ENCODE data around the gene TCERG1L.

Gene TCERG1L

DNA sequence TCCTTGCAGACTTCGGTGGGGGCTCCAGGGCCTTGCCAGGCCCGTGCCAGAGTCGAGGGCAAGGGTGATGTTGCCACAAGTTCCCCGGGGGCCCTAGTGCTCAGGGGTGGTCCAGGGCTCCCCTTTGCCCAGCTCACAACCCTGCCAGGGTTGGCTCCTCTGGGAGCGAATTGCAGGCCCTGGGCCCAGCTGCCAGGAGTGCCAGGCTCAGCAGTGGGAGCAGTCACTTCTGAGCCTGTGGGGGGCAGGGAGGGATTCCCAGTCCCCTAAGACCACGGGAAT is 43.8 kb downstream of the TCERG1L start:
- no peak for DNase-seq

DNA sequence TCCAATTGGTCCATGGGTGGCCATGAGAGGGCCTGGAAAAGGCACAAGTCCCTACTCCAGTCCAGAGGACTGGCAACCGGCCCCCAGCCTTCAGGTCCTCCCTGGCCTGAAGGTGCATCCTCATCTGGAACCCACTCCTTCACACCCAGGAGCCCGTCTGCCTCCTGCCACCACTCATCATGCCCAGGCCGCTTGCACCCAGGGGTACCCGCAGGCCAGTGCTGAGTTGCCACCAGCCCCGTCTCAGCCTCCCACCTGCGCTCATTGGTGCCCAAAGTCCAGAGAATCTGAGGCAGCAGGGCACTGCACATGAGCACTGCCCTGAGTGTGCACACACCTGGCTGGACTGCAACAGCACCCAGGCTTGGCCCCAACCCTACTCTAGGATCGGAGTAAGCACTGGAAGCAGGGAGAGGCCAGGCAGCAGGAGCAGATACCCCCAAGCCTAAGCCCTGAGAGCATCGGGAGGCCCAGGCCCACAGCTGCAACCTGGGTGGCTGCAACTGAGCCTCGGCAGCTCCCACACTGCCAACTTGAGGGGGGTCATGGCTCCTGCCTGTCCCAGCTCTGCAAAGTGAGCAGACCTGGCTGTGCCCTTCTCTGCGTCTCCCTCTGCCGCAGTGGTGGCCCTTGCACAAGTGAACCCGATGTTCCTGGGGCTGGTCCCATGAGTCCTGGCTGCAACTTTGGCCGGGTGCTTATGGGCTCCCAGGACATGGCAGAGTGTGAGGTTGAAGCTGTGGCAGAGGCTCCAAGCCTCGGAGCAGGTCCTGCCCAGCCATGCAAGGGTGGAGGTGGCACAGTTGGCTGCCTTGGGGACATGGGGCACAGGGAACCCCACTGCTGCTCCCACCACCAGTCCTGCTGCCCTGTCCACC is 44.3 kb downstream of the TCERG1L start:
- DNase-seq = no peak

DNA sequence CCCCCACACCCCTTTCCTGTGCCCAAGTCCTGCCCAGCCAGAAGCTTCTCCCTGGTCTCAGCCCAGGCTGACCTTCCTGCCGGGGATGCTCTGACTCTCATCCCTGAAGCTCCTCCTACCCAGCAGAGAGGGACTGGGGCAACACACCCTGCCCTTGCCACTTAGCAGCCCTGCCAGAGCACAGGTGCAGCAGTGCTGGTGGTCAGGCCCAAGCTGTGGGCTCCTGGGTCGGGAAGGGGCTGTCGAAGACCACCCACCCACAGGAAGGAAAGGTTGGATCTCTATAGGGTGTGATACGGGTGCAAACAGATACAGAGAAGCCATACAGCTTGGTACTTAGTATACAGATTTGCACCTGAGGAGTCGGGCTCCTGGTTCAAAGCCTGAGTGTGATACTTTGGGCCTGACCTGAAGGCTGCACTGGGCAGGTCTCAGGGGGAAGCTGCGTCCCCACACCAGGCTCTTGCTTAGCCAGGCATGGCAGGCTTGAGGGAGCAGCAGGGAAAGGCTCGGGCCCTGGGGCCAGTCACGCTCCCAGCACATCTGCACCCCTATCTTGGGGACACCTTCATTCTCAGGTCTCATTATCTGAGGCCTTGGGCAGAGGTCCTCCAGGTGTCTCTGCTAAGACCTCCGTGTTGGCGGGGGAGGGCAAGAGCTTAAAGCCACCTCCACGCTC is 47.3 kb downstream of the TCERG1L start:
- DNase-seq = no peak

DNA sequence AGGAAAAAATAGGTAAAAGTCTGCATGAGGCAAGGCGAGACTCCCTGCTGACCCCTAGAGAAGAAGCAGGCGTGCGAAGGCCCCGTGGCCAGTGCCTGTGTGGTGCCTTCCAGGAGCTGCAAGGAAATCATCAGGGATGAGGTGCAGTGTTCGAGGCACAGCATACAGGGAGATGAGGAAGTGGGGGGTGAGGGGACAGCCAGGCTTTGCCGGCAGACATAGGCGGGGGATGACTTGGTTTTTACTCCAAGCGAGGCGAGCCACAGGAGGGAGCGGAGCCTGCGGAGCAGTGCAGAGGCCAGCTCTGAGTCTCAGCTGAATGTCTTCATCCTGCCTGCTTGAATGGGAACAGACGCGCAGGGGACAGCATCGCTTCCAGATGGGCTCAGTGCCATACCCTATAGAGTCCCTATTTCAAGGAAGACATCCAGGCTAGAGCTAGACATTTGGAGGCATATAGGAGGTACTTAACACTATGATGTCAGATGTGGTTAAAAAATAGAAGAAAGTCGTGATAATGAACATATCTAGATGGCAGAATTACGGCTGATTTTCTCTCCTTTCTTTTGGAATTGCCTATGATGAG is 49.5 kb downstream of the TCERG1L start:
- no peak for DNase-seq

DNA sequence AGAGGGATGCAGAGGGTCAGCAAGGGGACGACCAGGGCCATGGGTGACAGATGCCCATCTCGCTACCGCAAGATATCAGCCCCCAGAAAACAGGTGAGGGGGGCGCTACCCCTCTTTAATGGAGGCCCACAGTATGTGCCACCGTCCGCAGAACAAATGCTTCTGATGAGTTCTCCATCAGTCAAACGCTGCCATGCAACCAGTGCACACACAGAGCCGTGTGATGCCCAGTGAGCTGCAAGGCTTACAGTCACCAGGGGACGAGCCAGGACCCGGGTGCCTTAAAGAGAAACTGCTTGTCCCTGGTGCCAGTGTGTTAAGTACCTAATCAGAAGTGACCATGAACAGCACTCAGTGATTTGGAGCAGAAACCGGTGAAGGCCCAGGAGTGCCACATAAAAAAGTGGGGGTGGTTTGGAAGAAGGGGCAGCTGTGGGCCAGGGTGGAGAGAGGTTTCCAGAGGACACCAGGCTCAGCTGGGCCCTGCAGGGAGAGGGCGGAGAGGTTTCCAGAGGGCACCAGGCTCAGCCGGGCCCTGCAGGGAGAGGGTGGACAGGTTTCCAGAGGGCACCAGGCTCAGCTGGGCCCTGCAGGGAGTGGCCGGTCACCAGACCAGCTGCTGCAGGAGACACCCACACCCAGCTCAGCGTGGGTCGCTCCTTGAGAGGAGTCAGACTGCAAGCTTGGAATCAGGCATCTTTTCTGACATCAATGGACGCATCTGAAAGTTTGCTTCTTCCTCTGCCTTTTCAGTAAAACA is 50.9 kb downstream of the TCERG1L start:
- DNase-seq = no peak

DNA sequence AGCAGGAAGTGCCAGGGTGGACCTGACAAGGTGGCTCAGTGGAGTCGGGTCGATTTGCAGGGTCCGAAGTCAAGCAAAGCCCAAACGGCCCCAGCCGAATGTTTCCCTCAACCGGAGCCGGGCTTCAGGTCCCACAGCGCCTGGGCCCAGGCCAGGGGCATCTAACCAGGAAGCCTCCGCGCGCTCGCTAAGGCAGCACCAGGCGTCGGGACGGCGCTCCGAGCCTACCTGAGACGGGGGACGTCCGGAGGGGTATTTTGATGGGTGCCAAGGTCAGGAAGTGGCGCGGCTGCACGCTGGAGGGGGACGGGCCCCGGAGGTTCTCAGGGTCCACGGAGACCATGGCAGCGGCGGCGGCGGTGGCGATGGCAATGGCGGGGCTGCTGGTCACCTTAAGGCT is 51.5 kb downstream of the TCERG1L start:
- no peak for DNase-seq

DNA sequence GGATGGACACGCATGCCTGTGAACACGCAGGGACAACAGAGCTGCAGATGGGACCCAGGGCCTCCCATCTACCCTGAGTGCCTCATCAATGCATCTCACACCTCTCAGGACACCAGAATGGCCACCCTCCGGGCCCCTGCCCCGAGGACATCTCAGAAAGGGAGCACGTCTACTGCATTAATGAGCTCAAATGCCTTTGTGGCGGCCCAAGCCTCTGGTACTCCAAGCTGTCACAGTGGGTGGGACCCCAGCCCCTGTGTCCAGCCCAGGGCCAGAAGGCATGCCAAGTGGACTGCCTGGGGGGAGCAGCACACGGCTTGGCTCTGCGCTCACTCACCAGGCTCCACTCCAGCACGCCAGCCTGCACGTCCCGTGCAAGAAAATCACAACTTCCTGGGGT is 52.0 kb downstream of the TCERG1L start:
- no peak for DNase-seq

DNA sequence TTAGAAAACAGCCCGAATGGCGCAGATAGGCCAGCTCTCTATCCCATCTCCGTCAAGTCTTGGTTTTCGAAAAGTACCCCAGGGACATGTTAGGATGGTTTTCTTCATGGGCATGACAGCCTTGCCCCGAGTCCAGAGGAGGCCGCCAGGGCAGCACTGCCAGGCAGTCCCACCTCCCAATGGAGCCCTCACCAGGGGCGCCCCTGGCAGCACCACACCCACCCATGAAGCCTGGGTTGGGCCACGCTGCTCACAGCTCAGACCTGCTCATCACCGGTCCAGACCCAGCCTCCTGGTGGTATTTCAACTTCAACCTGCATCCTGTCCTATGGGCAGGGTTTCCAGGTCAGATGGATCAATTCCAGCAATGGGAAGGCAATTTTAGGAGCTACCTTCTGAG is 53.3 kb downstream of the TCERG1L start:
- no peak for DNase-seq

DNA sequence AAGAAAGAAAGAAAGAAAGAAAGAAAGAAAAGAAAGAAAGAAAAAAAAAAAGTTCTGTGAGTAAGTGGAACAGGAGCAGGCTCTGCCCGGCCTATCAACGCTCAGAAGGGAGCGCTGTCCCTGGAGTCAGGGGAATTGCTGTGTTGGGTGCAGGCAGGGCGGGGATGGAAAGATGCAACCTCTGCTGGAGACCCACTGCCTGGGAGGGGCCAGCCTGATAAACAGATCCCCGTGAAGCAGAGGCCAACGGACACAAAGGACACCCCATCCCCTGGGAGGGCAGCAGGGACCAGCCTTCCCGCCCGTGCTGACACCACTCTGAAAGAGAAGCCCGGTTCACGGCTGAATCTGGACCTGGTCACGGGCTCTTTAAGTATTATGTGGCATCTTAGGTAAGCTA is 54.5 kb downstream of the TCERG1L start:
- DNase-seq = no peak

DNA sequence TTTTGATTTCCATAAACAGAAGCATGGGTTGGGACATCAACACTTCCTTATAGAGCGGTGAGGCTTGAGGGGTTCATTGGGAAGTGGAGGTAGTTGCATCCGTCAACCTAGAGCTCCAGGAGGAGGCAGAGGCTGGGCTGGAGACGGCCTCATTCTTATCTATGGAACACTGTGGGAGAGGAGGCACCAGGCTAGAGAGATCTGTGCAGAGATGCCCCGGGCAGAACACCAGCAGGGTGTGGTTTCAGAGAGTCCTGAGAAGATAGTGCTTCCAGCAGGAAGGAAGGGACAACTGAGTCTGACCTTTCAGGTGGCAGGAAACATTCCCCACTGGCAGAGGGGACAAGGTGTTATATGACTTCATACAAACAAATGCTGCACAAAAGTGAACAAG is 56.7 kb downstream of the TCERG1L start:
- DNase-seq = no peak

DNA sequence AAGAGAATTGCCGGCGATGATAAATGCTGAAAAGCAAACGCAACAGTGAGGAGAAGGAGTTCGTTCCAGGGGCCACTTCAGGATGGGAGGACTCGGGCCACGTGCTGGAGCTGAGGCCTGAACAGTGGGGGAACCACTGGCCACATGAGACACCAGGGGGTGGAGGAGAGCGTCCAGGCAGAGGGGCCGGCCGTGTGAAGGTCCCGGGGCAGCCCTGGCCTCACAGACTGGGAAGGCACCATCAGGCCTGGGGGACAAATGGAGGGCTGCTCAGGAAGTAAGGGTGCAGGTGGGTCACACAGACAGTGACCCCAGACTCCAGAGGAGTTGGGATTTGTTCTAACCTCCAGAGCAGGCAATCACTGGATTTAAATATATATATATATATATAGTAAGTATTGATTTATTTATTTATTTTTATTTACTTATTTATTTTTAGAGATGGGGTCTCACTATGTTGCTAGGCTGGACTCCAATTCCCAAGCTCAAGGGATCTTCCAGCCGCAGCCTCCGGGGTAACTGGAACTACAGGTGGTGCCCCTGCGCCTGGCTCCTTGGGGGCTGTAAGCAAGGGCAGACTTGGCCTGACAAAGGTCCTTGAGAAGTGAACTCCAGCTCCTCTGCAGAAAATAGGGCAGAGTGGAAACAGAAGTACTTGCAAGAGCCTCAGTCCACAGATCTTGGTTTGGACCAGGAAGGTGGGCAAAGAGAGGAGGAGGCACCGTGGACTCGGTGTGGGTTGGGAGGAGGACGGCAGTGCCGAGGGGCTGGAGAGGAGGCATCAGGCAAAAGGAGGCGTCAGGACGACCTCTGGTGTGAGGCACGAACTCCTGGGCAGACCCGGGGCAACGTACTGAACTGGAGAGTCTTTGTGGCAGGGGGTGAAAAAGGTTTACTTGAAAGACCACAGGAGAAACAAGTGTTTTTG is 57.3 kb downstream of the TCERG1L start:
- no peak for DNase-seq

DNA sequence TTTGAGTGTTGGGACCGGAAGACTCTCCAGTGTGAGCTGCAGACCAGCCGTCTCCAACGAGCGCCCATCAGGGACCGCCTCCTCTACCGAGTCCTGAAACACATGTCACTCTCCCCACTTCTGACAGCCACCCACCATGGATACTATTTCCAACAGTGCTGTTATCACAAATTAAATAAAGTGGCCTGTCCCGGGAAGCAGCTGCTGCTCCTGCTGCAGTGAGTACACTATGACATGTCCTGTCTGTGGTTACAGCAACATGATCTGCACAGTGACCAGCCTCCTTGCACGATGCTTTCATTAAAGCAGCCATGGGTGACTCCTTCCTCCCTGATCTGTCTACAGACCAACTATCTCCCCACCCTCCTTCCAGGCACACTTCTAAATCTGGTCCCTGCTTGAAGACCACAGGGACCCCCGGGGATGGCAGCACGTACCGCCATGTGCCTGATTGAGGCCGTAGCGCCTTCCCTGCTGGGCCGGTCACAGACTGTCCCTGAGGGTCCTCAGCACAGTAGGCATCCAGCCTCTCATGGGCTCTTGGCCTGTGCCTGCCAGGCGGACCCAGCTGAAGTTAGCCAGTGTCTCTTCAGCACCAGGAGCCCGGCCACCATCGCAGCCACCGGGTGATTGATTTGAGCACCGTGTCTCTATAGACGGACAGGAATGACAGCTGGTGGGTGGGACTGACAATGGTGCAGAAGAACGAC is 58.8 kb downstream of the TCERG1L start:
- peak; percentile 29 for DNase-seq

DNA sequence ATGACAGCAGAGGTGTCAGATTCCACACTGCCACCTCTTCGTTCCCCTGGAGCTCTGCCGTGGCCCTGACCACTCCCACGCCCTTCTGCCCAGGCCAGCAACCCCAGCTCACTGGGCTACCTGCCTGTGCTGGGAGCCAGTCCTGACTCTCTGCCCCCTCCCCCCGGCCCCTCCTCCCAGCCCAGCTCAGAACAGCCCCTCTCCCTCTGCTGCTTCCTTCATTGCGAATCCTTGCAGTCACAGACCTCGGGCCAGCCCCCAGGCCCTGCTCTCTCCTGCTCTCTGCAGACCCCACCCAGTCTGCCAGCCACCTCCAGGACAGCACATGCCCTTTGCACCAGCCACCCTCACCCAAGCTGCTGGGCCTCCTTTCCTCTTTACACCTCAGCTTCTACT is 60.4 kb downstream of the TCERG1L start:
- DNase-seq = no peak

DNA sequence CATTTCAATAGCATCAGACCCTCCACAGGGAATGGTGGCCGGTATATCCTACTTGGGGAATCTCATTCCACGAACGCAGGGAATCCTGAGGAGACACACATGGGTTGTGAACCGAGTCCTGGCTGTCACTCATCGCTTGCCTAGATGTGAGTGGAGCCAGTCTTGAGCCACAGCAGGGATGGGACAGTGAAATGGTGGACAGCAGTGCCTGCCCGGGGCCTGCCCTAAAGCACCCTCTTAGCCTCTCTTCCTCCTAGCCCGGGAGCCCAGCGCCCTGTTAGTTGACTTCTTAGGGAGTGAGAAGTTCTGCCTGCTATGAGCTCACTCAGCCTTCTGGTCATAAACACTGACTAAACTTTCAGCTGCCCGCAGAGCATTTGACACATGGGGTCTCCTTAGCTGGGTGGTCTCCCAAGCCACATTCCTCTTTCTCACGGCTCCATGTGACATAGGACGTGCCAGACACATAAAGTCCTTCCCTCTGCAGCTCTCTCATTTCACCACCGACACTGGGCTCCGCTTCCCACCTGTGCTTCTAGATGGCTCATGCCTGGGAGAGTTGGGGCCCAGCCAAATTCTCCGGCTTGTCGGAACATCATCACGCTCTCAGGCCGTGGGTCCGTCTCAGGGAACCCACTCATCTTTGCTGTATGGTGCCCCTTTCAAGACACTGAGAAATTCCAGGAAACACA is 60.9 kb downstream of the TCERG1L start:
- no peak for DNase-seq

DNA sequence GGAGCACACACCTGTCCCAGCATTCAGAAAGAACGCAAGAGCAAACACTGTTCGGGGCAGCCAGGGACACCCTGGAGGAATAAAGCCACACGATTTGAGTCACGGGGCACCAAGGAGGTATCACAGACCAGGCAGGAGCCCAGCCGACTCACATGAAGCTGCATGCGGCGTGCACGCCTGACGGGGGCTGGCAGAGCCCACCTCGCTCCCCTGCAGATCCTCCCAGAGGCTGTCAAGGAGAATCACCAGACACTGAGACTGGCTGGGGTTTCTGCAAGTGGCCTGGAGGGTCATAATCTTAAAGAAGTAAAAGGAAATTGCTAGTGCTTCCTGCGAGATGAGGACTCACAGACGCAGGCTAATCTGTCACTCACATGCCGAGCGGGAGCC is 61.6 kb downstream of the TCERG1L start:
- DNase-seq = peak; percentile 48

DNA sequence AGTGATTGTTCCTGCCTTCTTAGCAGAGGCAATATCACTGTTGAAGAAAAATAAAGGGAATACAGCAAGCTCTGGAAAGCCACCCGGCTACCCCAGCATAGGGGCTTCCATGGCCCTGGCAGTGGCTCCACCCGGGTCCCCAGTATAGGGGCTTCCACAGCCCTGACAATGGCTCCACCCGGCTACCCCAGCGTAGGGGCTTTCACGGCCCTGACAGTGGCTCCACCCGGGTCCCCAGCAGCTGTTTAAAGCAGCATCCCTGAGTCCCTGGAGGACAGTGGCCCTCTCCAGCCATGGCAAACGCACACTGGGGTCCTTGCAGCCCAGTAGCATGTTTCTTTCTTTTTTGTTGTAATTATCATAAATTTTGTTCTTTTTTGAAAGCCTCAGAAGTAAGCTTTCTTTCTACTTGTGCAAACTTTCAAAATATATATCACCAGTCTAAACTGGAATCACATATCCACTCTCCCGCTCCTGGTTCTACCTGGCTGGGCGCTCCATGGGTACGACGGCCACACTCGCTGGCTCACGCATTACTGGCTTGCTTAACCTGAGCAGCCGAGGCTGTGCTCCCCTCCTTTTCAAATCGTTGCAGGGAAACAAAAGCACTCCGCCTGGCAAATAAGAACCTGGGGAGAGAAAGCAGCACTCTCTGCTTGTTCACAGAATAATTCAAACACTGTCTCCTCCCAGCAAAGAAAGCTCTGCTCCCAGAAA is 62.1 kb downstream of the TCERG1L start:
- DNase-seq = no peak

DNA sequence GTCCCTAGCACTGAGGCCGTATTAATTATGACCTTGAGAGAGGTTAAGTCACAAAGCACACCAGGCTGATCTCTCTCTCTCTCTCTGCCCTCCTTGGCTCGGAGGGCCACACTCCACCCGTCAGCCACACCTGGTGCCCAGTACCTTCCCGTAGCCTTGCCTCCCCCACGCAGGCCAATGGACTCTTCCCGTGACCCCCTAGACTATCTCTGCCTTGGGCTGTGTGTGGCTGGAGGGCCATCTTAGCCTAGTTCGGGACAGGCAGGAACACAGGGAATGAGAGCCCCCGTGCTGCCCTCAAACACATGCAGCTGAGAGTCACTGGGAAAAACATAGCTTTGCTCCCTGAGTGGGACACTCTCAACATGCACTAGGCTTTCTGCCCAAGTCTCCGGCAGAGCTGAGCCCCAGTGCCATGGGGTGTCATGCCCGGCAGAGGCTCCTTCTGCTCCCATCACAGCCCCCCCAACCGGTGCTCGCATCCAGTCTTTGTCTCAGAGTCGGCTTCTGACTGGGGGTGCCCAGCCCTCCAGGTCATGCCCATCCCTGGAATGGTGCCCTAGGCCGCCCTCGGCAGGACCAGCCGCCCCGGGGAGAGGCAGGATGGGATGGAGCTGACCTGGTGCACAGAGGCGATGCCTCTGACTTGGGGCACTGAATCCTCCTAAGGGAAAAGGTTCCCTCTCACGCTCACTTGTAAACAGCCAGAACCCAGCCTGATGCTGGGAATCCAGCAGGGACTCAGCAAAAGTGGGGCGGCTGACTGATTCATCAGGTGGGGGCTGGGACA is 63.0 kb downstream of the TCERG1L start:
- DNase-seq = no peak

DNA sequence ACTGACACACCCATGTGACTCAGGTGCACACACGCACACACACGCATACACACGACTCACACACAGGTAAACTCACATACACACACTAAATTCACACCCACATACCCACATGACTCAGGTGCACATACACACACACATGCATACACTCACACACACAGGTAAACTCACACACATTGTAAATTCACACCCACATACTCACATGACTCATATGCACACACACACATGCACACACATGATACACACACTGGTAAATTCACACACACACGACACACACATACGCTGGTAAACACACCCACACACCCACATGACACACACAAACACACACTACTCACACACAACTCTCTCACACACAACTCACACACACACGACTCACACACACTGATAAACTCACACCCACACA is 63.6 kb downstream of the TCERG1L start:
- DNase-seq = no peak

DNA sequence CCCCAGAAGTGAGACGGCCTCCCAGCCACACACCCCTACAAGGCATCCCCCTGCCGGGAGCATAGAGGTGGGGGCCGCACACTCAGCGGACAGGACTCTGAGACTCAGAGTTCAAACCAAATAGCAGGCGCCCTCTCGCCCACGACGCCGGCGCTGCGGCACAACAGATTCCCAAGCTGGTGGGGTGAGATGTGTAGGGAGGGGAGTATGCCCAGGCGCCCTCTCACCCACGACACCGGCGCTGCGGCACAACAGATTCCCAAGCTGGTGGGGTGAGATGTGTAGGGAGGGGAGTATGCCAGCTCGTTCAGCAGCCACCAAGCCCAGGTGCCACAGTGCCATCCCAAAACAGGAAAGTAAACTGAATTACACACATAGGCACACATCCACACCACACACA is 64.7 kb downstream of the TCERG1L start:
- no peak for DNase-seq

DNA sequence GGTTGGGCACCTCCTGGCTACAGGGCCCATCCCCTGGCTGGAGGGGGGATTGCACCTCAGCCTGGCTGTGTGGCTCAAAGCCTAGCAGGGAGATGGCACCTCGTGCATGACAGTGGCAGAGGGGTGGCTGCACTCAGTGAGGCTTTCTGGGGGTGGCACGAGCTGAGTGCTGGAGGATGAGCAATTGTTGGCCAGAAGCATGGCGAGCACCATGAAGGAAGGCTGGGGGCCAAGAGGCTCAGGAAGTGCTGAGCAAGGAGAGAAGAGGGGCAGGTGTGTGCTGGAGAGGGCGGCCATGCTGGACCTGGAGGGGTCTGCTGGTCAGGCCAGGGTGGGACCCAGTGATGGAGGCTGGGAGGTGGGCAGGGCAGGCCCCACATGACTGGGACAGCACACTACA is 65.4 kb downstream of the TCERG1L start:
- no peak for DNase-seq

Data from NCI-H1436 (cell line).